Progenitor cell of endocrine pancreas (in vitro differentiated cells): ENCODE results near the gene NEK2. TPM values are rescaled to one million over a fixed set of nuclear protein-coding genes. Genes with fewer than 3 reads are reported as not detected.

Experiments
- DNase-seq: peaks from one replicate; pipeline ENCODE4 v3.0.0; 2021; ENCODE audit warnings: low spot score; ENCODE audit not compliant: unreplicated experiment
- H3K27ac Mint-ChIP-seq: 2 replicates; pipeline ENCODE4 v1.8.0; 2021; ENCODE audit warnings: mild to moderate bottlenecking, moderate library complexity, mixed read lengths
- H3K27me3 Mint-ChIP-seq: 2 replicates; pipeline ENCODE4 v1.8.0; 2021; ENCODE audit warnings: mixed read lengths
- H3K36me3 Mint-ChIP-seq: 2 replicates; pipeline ENCODE4 v1.8.0; 2022; ENCODE audit warnings: mixed read lengths; ENCODE audit not compliant: insufficient read depth
- H3K4me1 Mint-ChIP-seq: 2 replicates; pipeline ENCODE4 v1.8.0; 2021; ENCODE audit warnings: low read depth, mixed read lengths
- H3K4me3 Mint-ChIP-seq: 2 replicates; pipeline ENCODE4 v1.8.0; 2021; ENCODE audit warnings: low read depth, mild to moderate bottlenecking, moderate library complexity, mixed read lengths
- H3K9me3 Mint-ChIP-seq: 2 replicates; pipeline ENCODE4 v1.8.0; 2021; ENCODE audit warnings: low read depth, mixed read lengths
- total RNA-seq: library from RNA; stranded (reverse); gene quantifications from 2 replicates; pipeline ENCODE4 v1.2.1, GENCODE V29; 2021
- TF ChIP-seq, protein P1 (sequence below): fragments of 200-600 bp; sonication (generic); IDR thresholded peaks from one replicate; pipeline ENCODE4 v1.5.0; 2021; ENCODE audit warnings: antibody characterized with exemption, mild to moderate bottlenecking; ENCODE audit not compliant: unreplicated experiment

The NEK2 gene
- total RNA-seq, 1 donor from 2014 or later: 20.8 TPM

GRCh38 chr1:211715971-211716370 lies 40.5 kb upstream of the NEK2 start:
- H3K4me3 Mint-ChIP-seq: no peak overlapping the region

GRCh38 chr1:211714154-211714553 lies 38.7 kb upstream of the NEK2 start:
- no peaks in the 10 kb centered on the region for H3K9me3 Mint-ChIP-seq
- DNase-seq: no peak
- no peaks in the 10 kb centered on the region for H3K36me3 Mint-ChIP-seq
- TF ChIP-seq, protein P1, sequence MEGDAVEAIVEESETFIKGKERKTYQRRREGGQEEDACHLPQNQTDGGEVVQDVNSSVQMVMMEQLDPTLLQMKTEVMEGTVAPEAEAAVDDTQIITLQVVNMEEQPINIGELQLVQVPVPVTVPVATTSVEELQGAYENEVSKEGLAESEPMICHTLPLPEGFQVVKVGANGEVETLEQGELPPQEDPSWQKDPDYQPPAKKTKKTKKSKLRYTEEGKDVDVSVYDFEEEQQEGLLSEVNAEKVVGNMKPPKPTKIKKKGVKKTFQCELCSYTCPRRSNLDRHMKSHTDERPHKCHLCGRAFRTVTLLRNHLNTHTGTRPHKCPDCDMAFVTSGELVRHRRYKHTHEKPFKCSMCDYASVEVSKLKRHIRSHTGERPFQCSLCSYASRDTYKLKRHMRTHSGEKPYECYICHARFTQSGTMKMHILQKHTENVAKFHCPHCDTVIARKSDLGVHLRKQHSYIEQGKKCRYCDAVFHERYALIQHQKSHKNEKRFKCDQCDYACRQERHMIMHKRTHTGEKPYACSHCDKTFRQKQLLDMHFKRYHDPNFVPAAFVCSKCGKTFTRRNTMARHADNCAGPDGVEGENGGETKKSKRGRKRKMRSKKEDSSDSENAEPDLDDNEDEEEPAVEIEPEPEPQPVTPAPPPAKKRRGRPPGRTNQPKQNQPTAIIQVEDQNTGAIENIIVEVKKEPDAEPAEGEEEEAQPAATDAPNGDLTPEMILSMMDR: no peak
- H3K4me3 Mint-ChIP-seq: no peak overlapping the region
- no peaks in the 10 kb centered on the region for H3K27me3 Mint-ChIP-seq
- no peak overlapping the region for H3K27ac Mint-ChIP-seq
- H3K4me1 Mint-ChIP-seq: no peaks in the 10 kb centered on the region

More at GRCh38 chr1:211715971-211716370, 40.5 kb upstream of the NEK2 start:
- Mint-ChIP-seq H3K36me3 (no peaks in the 10 kb centered on the region), H3K4me1 (no peaks in the 10 kb centered on the region), H3K27ac (no peak overlapping the region), H3K27me3 (no peaks in the 10 kb centered on the region), H3K9me3 (no peaks in the 10 kb centered on the region)
- TF ChIP-seq, protein P1: no peak
- DNase-seq: no peak

DNA sequence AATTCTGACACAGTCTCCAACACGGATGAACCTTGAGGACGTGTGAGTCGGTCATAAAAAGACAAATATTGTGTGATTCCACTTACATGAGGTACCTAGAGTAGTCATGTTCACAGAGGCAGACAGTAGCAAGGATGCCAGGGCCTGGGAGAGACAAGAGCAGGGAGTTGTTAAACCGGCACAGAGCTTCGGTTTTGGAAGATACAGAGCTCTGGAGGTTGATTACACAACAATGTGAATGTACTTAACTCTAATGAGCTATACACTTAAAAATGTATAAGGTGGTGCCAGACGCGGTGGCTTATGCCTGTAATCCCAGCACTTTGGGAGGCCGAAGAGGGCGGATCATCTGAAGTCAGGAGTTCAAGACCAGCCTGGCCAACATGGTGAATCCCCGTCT lies 37.8 kb upstream of the NEK2 start:
- no peak overlapping the region for H3K27ac Mint-ChIP-seq
- H3K4me1 Mint-ChIP-seq: no peaks in the 10 kb centered on the region
- no peaks in the 10 kb centered on the region for H3K9me3 Mint-ChIP-seq
- H3K27me3 Mint-ChIP-seq: no peaks in the 10 kb centered on the region
- DNase-seq: no peak
- no peak overlapping the region for H3K4me3 Mint-ChIP-seq
- TF ChIP-seq, protein P1: no peak
- no peaks in the 10 kb centered on the region for H3K36me3 Mint-ChIP-seq

GRCh38 chr1:211711315-211711705 lies 35.9 kb upstream of the NEK2 start:
- TF ChIP-seq, protein P1: no peak
- DNase-seq: no peak
- no peaks in the 10 kb centered on the region for H3K9me3 Mint-ChIP-seq
- H3K36me3 Mint-ChIP-seq: no peaks in the 10 kb centered on the region
- H3K4me1 Mint-ChIP-seq: no peaks in the 10 kb centered on the region
- H3K4me3 Mint-ChIP-seq: no peak overlapping the region
- no peaks in the 10 kb centered on the region for H3K27me3 Mint-ChIP-seq
- no peak overlapping the region for H3K27ac Mint-ChIP-seq

- Mint-ChIP-seq H3K4me1 (no peaks in the 10 kb centered on the region), H3K27ac (no peak overlapping the region), H3K36me3 (no peaks in the 10 kb centered on the region), H3K27me3 (no peaks in the 10 kb centered on the region), H3K4me3 (no peak overlapping the region), H3K9me3 (no peaks in the 10 kb centered on the region)
- DNase-seq: no peak
- TF ChIP-seq, protein P1: no peak
Observed at GRCh38 chr1:211710566-211711314, 35.3 kb upstream of the NEK2 start.
